DOHH2 (cell line): ENCODE results near the gene COPA.

Source experiments
- CTCF ChIP-seq: fragments of 200-600 bp; sonication (generic); IDR thresholded peaks from one replicate; pipeline ENCODE4 v1.5.1; 2014; ENCODE audit warnings: antibody characterized with exemption, mild to moderate bottlenecking, low read depth, low read length; ENCODE audit not compliant: poor library complexity, severe bottlenecking
- EZH2phosphoT487 ChIP-seq: fragments of 200-600 bp; sonication (generic); IDR thresholded peaks from 2 replicates; pipeline ENCODE4 v1.6.1; 2017; ENCODE audit warnings: borderline replicate concordance, mild to moderate bottlenecking, antibody characterized with exemption, low read length, moderate library complexity, mixed read lengths

GRCh38 chr1:160325252-160325651, 17.8 kb downstream of the COPA start:
- TF ChIP-seq CTCF: no peak
- TF ChIP-seq EZH2phosphoT487: no peak
